Measurements from ENCODE around the gene NOD2. TPM values are rescaled to one million over a fixed set of nuclear protein-coding genes. Genes with fewer than 3 reads are reported as not detected.

Gene NOD2
- total and polyA plus RNA-seq, 2 donors = 0.66 to 1.9 TPM

DNA sequence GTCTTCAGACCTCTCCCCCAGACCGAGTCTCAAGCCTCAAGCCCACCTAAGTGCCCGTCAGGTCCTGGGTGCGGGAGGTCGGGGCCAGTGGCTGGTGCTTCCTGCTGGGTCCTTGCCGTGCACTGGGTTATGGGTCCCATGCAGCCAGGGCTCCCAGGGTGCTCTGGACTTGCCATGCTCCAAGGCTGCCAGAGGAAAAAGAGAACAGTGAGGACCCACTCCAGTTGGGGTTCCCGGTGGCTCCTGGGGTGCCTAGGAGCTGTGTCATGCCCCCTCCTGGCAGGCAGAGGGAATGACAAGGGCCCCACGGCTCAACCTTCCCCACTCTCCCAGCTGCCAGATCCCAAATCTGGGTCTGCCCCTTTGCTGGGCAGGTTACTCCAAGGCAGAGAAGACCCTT is 16.1 kb upstream of the NOD2 start:
- no peak for DNase-seq (ENCODE audit: low read depth in 6 of 9, low spot score in 9 of 9)
- 94% methylated on average over 7 of the region's 7 CpGs for WGBS
- Histone ChIP-seq H3K9me3 (ENCODE audit: control insufficient read depth in 2 of 2, insufficient read depth in 1 of 2, low read length in 1 of 2) (peaks cover 17 to 18% of the 10 kb centered on the region in 2 donors), H3K27me3 (ENCODE audit: control insufficient read depth in 2 of 2, insufficient read depth in 1 of 2, low read length in 1 of 2) (no peaks in the 10 kb centered on the region), H3K4me3 (ENCODE audit: low read length in 2 of 2) (no peak overlapping the region), H3K27ac (ENCODE audit: low read depth in 1 of 2, low read length in 1 of 2) (peak overlapping the region in 1 of 2 donors; percentile 3), H3K4me1 (ENCODE audit: control insufficient read depth in 2 of 2, insufficient read depth in 2 of 2, low read length in 2 of 2) (peaks cover 24 to 28% of the 10 kb centered on the region in 2 donors), H3K36me3 (ENCODE audit: control insufficient read depth in 2 of 2, insufficient read depth in 2 of 2, low read length in 1 of 2) (peaks cover 65 to 68% of the 10 kb centered on the region in 2 donors)

DNA sequence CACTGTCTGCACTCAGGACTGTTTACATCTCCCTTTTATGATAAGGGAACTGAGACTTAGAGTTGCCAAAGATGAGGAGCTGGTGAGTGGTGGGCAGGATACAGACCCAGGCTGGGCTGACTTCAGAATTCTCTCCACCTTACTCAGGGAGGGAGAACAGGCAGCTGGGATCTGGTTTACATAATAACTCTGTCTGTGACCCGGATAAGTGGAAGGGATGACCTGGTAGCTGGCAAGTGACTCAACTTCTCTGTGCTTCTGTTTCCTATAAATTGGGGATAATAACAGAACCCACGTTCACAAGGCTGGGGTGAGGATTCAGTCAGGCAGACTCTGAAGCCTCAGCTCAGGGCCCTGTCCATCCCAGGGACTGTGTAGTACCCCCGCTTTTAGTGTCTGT is 14.9 kb upstream of the NOD2 start:
- Histone ChIP-seq H3K27ac (ENCODE audit: low read depth in 1 of 2, low read length in 1 of 2) (peak overlapping the region in 1 of 2 donors; percentile 17), H3K9me3 (ENCODE audit: control insufficient read depth in 2 of 2, insufficient read depth in 1 of 2, low read length in 1 of 2) (peaks cover 6 to 7% of the 10 kb centered on the region in 2 donors), H3K27me3 (ENCODE audit: control insufficient read depth in 2 of 2, insufficient read depth in 1 of 2, low read length in 1 of 2) (no peaks in the 10 kb centered on the region), H3K4me1 (ENCODE audit: control insufficient read depth in 2 of 2, insufficient read depth in 2 of 2, low read length in 2 of 2) (peaks cover 28 to 36% of the 10 kb centered on the region in 2 donors), H3K36me3 (ENCODE audit: control insufficient read depth in 2 of 2, insufficient read depth in 2 of 2, low read length in 1 of 2) (peaks cover 54 to 56% of the 10 kb centered on the region in 2 donors), H3K4me3 (ENCODE audit: low read length in 2 of 2) (no peak overlapping the region)
- WGBS = 95% methylated on average over 3 of the region's 3 CpGs
- DNase-seq (ENCODE audit: low read depth in 6 of 9, low spot score in 9 of 9) = no peak

DNA sequence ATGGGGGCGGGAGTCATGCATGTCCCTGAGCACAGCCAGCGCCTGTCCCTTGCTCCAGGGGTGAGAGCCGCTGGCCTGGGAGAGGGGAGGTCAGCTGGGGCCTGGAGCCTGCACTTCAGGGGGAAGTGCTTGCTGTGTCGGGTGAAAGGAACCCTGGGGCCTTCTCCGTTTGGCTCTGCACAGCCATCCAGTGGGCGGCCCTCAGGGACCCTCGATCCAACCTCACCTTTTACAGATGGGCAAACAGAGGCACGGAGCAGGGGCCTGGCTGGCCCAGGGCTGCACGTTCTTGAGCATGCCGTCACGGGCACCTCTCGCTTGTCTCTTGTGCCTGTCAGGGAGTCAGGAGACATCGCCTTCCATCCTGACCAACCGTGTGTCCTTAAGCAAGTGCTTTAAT is 14.1 kb upstream of the NOD2 start:
- Histone ChIP-seq H3K4me3 (ENCODE audit: low read length in 2 of 2) (peak overlapping the region in 1 of 2 donors; percentile 80), H3K27me3 (ENCODE audit: control insufficient read depth in 2 of 2, insufficient read depth in 1 of 2, low read length in 1 of 2) (no peaks in the 10 kb centered on the region), H3K27ac (ENCODE audit: low read depth in 1 of 2, low read length in 1 of 2) (peak overlapping the region in 1 of 2 donors; percentile 12), H3K36me3 (ENCODE audit: control insufficient read depth in 2 of 2, insufficient read depth in 2 of 2, low read length in 1 of 2) (peaks cover 48 to 49% of the 10 kb centered on the region in 2 donors), H3K9me3 (ENCODE audit: control insufficient read depth in 2 of 2, insufficient read depth in 1 of 2, low read length in 1 of 2) (peaks cover 0 to 1% of the 10 kb centered on the region in 2 donors), H3K4me1 (ENCODE audit: control insufficient read depth in 2 of 2, insufficient read depth in 2 of 2, low read length in 2 of 2) (peaks cover 34 to 44% of the 10 kb centered on the region in 2 donors)
- 96% methylated on average over 14 of the region's 14 CpGs for WGBS
- no peak for DNase-seq (ENCODE audit: low read depth in 6 of 9, low spot score in 9 of 9)

DNA sequence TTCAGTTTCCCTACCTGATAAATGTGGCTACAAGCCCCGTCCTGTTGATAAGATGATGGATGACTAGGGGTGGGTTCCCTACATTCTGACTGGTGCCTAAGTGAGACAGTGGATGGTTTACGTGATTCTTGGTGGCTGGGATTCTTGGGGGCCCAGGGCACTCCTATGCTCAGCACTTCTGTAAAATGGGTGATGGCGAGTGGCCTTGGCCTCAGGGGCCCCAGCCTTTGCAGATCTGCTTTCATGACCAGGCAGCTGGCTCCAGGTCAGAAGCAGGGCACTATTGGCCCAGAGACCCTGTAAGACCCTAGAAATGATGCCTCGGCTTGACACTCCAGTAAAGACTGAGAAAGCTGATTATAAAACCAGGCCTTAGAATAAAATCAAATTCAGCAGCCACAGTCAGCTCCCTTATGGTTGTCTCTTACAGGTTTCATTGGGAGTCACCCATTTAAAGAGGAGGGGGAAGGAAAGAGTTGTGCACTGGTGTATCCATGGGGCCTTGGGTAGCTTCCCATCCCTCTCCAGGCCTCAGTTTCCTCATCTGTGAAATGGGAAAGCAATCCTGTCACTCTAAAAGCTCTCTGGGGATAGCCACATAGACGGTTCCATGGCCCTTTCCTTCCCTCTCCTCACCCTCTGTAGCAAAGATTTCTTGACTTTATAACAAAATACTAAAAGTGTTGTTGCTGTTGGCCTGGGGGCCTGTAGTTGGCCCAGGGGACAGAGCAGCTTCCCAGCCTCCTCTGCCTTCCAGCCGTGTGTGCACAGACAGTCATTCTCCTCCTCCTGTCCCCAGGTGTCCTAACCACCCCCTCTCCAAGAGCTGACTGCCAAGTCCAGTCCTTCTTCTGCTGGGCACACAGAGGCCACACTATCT is 13.5 kb upstream of the NOD2 start:
- Histone ChIP-seq H3K27ac (ENCODE audit: low read depth in 1 of 2, low read length in 1 of 2) (peak overlapping the region; percentile 91), H3K9me3 (ENCODE audit: control insufficient read depth in 2 of 2, insufficient read depth in 1 of 2, low read length in 1 of 2) (peaks cover 0 to 5% of the 10 kb centered on the region in 2 donors), H3K27me3 (ENCODE audit: control insufficient read depth in 2 of 2, insufficient read depth in 1 of 2, low read length in 1 of 2) (no peaks in the 10 kb centered on the region), H3K4me1 (ENCODE audit: control insufficient read depth in 2 of 2, insufficient read depth in 2 of 2, low read length in 2 of 2) (peaks cover 36 to 50% of the 10 kb centered on the region in 2 donors), H3K36me3 (ENCODE audit: control insufficient read depth in 2 of 2, insufficient read depth in 2 of 2, low read length in 1 of 2) (peaks cover 41 to 43% of the 10 kb centered on the region in 2 donors), H3K4me3 (ENCODE audit: low read length in 2 of 2) (peak overlapping the region; percentile 80 to 89)
- 82% methylated on average over 6 of the region's 6 CpGs for WGBS
- no peak for DNase-seq (ENCODE audit: low read depth in 6 of 9, low spot score in 9 of 9)

DNA sequence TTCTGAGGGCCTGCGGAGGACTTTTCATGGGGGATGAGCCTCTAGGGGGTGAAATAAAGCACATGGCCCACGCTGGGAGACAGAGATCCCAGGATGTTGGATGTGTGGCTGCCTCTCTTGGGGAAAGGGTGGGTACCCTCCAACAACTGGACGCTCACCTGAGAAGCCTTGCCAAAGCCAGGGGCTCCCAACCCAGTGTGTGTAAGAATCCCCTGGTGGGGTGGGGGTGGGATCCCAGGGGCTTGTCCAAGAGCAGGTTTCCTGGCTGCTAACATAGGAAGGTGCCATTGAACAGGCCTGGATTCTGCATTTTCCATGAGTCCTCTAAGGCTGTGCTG is 12.9 kb upstream of the NOD2 start:
- Histone ChIP-seq H3K4me3 (ENCODE audit: low read length in 2 of 2) (peak overlapping the region; percentile 80 to 89), H3K27ac (ENCODE audit: low read depth in 1 of 2, low read length in 1 of 2) (peak overlapping the region; percentile 91), H3K36me3 (ENCODE audit: control insufficient read depth in 2 of 2, insufficient read depth in 2 of 2, low read length in 1 of 2) (peaks cover 36% of the 10 kb centered on the region in 2 donors), H3K27me3 (ENCODE audit: control insufficient read depth in 2 of 2, insufficient read depth in 1 of 2, low read length in 1 of 2) (no peaks in the 10 kb centered on the region), H3K4me1 (ENCODE audit: control insufficient read depth in 2 of 2, insufficient read depth in 2 of 2, low read length in 2 of 2) (peaks cover 42 to 56% of the 10 kb centered on the region in 2 donors), H3K9me3 (ENCODE audit: control insufficient read depth in 2 of 2, insufficient read depth in 1 of 2, low read length in 1 of 2) (peaks cover 0 to 5% of the 10 kb centered on the region in 2 donors)
- WGBS = 67% methylated on average over 3 of the region's 3 CpGs
- DNase-seq (ENCODE audit: low read depth in 6 of 9, low spot score in 9 of 9) = no peak

DNA sequence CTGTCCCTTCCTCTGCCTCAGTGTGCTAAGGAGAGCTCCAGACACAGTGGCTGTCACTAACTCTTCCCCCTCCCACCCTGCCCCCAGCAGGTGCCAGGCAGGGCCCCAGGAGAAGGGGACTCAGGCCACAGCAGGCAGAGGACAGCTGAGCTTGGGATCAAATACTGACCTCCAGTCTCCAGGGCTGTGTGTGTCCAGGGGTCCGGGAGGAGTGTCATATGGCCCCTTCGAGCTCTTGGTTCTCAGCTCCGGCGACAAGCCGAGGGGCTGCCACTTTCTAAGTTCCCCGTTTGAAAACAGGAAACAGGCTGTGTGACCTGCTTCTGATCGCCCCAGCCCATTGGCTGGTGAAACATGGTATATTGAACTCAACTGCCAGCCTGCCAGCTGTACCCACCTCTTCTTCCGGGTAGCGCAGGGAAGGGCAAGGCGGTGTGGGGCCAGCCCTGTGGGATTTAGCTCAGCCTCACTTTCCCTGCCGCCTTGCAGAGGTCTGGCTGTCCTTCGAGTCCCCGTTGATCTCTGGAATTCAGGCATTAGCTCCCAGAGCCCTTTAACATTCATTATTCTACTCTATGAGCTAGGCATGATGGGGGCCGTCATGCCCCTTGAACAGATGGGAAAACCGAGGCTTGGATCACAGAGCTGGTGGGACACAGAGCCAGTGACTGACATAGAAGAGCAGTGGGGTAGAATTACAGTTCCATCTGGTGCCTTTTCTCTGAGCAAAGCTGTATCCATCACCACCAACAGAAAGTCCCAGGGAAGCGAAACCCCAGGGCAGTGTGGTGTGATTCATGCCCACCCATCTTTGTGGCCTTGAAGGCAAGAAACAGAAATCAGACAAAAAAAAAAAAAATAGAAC is 12.2 kb upstream of the NOD2 start, which contains the start of gene SNX20:
Gene SNX20 (minus strand): TSS at position 292 of the 865 bp plus-strand sequence. CDS start 3,786 bp downstream, outside the sequence.
- H3K27me3 ChIP-seq (ENCODE audit: control insufficient read depth in 2 of 2, insufficient read depth in 1 of 2, low read length in 1 of 2) = no peaks in the 10 kb centered on the region
- H3K36me3 ChIP-seq (ENCODE audit: control insufficient read depth in 2 of 2, insufficient read depth in 2 of 2, low read length in 1 of 2) = peaks cover 29% of the 10 kb centered on the region in 2 donors
- H3K4me1 ChIP-seq (ENCODE audit: control insufficient read depth in 2 of 2, insufficient read depth in 2 of 2, low read length in 2 of 2) = peaks cover 46 to 63% of the 10 kb centered on the region in 2 donors
- H3K27ac ChIP-seq (ENCODE audit: low read depth in 1 of 2, low read length in 1 of 2) = peak within 1 kb of the TSS; percentile 91
- DNase-seq (ENCODE audit: low read depth in 6 of 9, low spot score in 9 of 9) = peak; percentile 65 to 95 (median 82)
- peak within 1 kb of the TSS; percentile 80 to 89 for H3K4me3 ChIP-seq (ENCODE audit: low read length in 2 of 2)
- 24% methylated on average over 16 of the region's 16 CpGs for WGBS
- H3K9me3 ChIP-seq (ENCODE audit: control insufficient read depth in 2 of 2, insufficient read depth in 1 of 2, low read length in 1 of 2) = peaks cover 0 to 5% of the 10 kb centered on the region in 2 donors

DNA sequence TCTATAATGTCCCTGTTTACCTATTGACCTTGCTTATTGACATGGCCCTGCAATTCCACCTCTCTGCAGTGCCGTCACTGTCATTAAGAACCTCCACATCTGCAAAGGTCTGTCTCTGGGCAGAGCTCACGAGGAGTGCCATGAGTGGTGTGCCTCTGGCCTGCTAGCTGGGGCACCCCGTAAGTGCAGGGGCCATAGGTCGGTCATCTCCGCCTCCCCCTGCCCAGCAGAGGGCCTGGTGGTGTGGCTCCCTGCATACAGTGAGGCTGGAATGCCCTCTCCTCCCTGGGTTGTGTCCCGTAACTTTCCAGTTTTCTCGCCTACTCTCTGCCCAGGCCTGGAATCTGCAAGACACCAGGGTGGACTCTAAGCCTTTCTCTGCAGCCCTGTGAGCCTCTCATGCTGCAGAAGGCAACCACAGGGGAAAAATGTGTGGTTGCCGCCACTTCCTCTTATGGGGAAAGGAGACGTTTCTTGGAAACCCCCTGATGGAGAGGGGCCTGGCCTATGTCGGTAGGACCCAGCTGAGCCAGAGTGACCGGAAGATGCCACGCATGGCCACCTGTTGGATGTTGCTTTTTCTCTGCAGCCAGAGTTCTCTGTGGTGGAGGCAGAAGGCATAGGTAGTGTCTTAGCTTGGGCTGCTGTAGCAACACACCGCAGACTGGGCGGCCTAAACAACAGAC is 9.6 kb upstream of the NOD2 start:
- Histone ChIP-seq H3K27me3 (ENCODE audit: control insufficient read depth in 2 of 2, insufficient read depth in 1 of 2, low read length in 1 of 2) (peaks cover 0 to 2% of the 10 kb centered on the region in 2 donors), H3K36me3 (ENCODE audit: control insufficient read depth in 2 of 2, insufficient read depth in 2 of 2, low read length in 1 of 2) (peaks cover 5 to 9% of the 10 kb centered on the region in 2 donors), H3K4me1 (ENCODE audit: control insufficient read depth in 2 of 2, insufficient read depth in 2 of 2, low read length in 2 of 2) (peaks cover 44 to 62% of the 10 kb centered on the region in 2 donors), H3K27ac (ENCODE audit: low read depth in 1 of 2, low read length in 1 of 2) (peak overlapping the region; percentile 44 to 66), H3K9me3 (ENCODE audit: control insufficient read depth in 2 of 2, insufficient read depth in 1 of 2, low read length in 1 of 2) (peaks cover 0 to 5% of the 10 kb centered on the region in 2 donors), H3K4me3 (ENCODE audit: low read length in 2 of 2) (no peak overlapping the region)
- 47% methylated on average over 14 of the region's 14 CpGs for WGBS
- peak in 2 of 9 donors; percentile 48 to 75 for DNase-seq (ENCODE audit: low read depth in 6 of 9, low spot score in 9 of 9)

DNA sequence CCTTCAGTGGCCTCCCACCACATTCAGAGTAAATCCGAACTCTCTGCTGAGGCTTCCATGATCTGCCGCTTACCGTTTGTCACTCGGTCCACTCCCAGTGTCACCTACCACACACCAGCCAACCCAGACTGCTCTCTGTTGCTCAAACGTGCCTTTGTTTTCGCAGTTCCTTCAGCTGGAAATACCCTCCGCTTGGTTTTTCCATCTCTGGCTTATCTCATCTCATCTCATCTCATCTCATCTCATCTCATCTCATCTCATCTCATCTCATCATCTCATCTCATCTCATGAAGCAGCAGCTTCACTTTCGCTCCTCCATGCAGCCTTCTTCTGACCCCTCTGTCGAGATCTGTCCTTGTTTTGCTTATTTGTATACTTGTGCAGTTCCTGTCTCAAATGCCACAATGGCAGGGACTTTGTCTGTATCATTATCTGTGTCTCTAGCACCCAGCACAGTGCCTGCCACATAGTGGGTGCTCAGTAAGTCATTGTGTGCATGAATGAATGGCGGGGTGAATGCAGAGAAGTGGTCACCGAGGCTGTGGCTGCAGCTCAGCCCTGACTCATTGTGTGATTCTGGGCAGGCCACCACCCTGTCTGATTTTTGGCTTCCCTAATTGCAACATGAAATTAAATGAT is 8.5 kb upstream of the NOD2 start:
- Histone ChIP-seq H3K9me3 (ENCODE audit: control insufficient read depth in 2 of 2, insufficient read depth in 1 of 2, low read length in 1 of 2) (peaks cover 0 to 5% of the 10 kb centered on the region in 2 donors), H3K27me3 (ENCODE audit: control insufficient read depth in 2 of 2, insufficient read depth in 1 of 2, low read length in 1 of 2) (peaks cover 0 to 2% of the 10 kb centered on the region in 2 donors), H3K4me3 (ENCODE audit: low read length in 2 of 2) (no peak overlapping the region), H3K36me3 (ENCODE audit: control insufficient read depth in 2 of 2, insufficient read depth in 2 of 2, low read length in 1 of 2) (no peaks in the 10 kb centered on the region), H3K4me1 (ENCODE audit: control insufficient read depth in 2 of 2, insufficient read depth in 2 of 2, low read length in 2 of 2) (peaks cover 33 to 51% of the 10 kb centered on the region in 2 donors), H3K27ac (ENCODE audit: low read depth in 1 of 2, low read length in 1 of 2) (peak overlapping the region in 1 of 2 donors; percentile 66)
- DNase-seq (ENCODE audit: low read depth in 6 of 9, low spot score in 9 of 9) = peak in 1 of 9 donors; percentile 47
- 86% methylated on average over 11 of the region's 11 CpGs for WGBS

Measured in thymus (tissue), 11 donors.